Measurements from ENCODE around the gene IQCC.

The IQCC gene

DNA sequence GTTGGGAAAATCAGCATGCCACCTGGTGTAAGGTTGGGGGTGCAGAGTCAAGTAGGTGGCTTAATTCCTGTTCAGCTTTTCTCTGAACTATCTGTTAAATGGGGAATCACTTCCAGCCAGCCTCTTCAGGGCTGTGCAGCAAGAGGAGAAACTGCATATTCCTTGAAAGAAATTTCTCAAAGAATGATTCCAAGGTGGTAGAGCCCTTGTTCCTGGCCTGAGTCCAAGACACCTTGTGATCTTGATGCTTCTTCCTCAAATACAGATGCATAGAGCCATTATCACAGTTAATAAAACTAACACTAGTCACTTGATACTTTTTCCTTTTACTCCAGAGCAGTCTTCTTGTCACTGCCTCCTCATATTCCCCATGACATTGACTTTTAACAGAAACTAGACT is 20.8 kb upstream of the IQCC start:
- peaks cover 32 to 61% of the 10 kb centered on the region in 2 donors for H3K4me1 Mint-ChIP-seq

DNA sequence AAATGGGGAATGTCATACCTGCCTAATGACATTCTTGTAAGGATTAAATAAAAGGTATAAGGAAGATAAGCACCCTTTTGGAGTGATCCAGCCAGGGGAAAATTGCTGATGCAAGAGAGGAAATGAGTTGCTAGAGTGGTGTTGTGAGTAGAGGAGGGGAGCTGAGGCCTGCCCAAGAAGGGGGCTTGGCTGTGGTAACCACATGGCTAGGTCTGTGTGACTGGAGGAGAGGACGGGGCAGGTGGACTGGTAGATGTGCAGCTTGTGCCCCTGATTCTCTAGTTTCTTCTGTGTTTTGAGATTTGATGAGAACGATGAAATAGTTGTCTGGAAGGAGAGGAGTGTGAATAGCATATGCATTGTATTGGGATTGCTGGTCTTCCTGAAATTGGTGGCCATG is 19.4 kb upstream of the IQCC start:
- Mint-ChIP-seq H3K36me3 (peaks cover 47 to 60% of the 10 kb centered on the region in 2 donors), H3K4me1 (peaks cover 26 to 49% of the 10 kb centered on the region in 2 donors), H3K9me3 (no peaks in the 10 kb centered on the region), H3K27ac (no peak overlapping the region), H3K27me3 (no peaks in the 10 kb centered on the region), H3K4me3 (no peak overlapping the region)
- DNase-seq (no peak), ATAC-seq (replicated peaks) (no peak)

More for the DNA sequence above, 20.8 kb upstream of the IQCC start:
- Mint-ChIP-seq H3K27me3 (no peaks in the 10 kb centered on the region), H3K36me3 (peaks cover 53 to 65% of the 10 kb centered on the region in 2 donors), H3K9me3 (no peaks in the 10 kb centered on the region), H3K4me3 (no peak overlapping the region), H3K27ac (no peak overlapping the region)
- ATAC-seq (replicated peaks) (no peak), DNase-seq (no peak)

GRCh38 chr1:32186491-32186890 is 19.0 kb upstream of the IQCC start:
- H3K36me3 Mint-ChIP-seq, result peaks cover 44 to 60% of the 10 kb centered on the region in 2 donors
- no peak overlapping the region for H3K4me3 Mint-ChIP-seq
- H3K9me3 Mint-ChIP-seq, result no peaks in the 10 kb centered on the region
- no peak overlapping the region for H3K27ac Mint-ChIP-seq
- H3K4me1 Mint-ChIP-seq, result peaks cover 22 to 45% of the 10 kb centered on the region in 2 donors
- DNase-seq (no peak), ATAC-seq (replicated peaks) (no peak)
- H3K27me3 Mint-ChIP-seq, result no peaks in the 10 kb centered on the region

GRCh38 chr1:32187850-32188249 is 17.6 kb upstream of the IQCC start:
- Mint-ChIP-seq H3K27ac (no peak overlapping the region), H3K4me3 (no peak overlapping the region), H3K36me3 (peaks cover 53 to 63% of the 10 kb centered on the region in 2 donors), H3K9me3 (no peaks in the 10 kb centered on the region), H3K27me3 (no peaks in the 10 kb centered on the region), H3K4me1 (peaks cover 21 to 35% of the 10 kb centered on the region in 2 donors)
- no peak for DNase-seq
- ATAC-seq (replicated peaks), result no peak

- Mint-ChIP-seq H3K9me3 (no peaks in the 10 kb centered on the region), H3K4me3 (no peak overlapping the region), H3K27ac (peak overlapping the region; percentile 47), H3K27me3 (no peaks in the 10 kb centered on the region), H3K4me1 (peaks cover 17 to 20% of the 10 kb centered on the region in 2 donors), H3K36me3 (peaks cover 59 to 72% of the 10 kb centered on the region in 2 donors)
- DNase-seq, result no peak
- no peak for ATAC-seq (replicated peaks)
Observed at GRCh38 chr1:32192220-32192948, 13.1 kb upstream of the IQCC start.

DNA sequence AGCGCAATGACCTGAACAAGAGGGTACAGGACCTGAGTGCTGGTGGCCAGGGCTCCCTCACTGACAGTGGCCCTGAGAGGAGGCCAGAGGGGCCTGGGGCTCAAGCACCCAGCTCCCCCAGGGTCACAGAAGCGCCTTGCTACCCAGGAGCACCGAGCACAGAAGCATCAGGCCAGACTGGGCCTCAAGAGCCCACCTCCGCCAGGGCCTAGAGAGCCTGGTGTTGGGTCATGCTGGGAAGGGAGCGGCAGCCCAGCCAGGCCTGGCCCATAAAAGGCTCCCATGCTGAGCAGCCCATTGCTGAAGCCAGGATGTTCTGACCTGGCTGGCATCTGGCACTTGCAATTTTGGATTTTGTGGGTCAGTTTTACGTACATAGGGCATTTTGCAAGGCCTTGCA is 10.5 kb upstream of the IQCC start:
- H3K27me3 Mint-ChIP-seq, result no peaks in the 10 kb centered on the region
- H3K27ac Mint-ChIP-seq, result peak overlapping the region; percentile 73
- H3K4me3 Mint-ChIP-seq, result no peak overlapping the region
- no peak for DNase-seq
- H3K4me1 Mint-ChIP-seq, result peaks cover 31 to 39% of the 10 kb centered on the region in 2 donors
- no peak for ATAC-seq (replicated peaks)
- no peaks in the 10 kb centered on the region for H3K9me3 Mint-ChIP-seq
- peaks cover 55 to 67% of the 10 kb centered on the region in 2 donors for H3K36me3 Mint-ChIP-seq

- H3K4me1 Mint-ChIP-seq, result peaks cover 34 to 44% of the 10 kb centered on the region in 2 donors
- H3K27ac Mint-ChIP-seq, result peak overlapping the region; percentile 73
- H3K9me3 Mint-ChIP-seq, result no peaks in the 10 kb centered on the region
- ATAC-seq (replicated peaks), result no peak
- peaks cover 53 to 64% of the 10 kb centered on the region in 2 donors for H3K36me3 Mint-ChIP-seq
- no peaks in the 10 kb centered on the region for H3K27me3 Mint-ChIP-seq
- no peak for DNase-seq
- no peak overlapping the region for H3K4me3 Mint-ChIP-seq
Observed at GRCh38 chr1:32195531-32195930, 9.9 kb upstream of the IQCC start.

DNA sequence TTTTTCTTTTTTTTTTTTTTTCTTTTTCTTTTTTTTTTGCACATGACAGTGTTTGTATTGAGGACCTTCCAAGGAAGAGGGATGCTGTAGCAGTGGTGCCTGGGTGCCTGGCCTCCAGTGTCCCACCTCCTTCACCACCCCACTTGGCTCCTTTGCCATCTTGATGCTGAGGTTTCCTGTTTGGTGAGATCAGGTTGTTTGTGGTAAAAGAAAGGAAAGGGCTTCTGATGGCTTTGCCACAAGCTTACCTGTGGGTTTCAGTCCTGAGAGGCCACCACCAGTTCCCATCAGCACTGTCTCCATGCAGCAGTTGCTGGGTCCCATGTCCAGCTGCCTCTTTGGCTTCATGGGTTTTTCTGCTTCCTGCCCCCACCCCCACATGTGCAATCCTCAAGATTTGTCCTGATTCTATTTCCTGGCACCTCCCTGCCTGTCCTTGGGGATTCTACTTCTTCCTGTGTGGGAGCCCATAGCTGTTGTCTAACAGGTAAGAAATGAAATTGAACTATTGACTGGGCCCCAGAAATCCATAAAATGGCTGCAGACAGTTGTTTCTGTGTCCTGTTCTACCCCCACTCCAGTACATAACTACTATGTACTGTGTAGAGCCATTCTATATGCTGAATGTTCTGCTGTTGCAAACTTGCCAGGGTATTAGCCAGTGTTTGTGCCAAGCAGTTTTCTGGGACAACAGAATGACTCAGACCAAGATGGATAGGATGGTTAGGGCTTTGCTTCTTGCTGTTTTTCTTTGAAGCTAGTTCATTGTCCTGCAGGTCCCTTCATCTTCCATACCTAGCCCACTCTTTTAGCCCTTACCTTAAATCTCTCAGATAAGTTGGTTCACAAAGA is 9.3 kb upstream of the IQCC start:
- Mint-ChIP-seq H3K9me3 (no peaks in the 10 kb centered on the region), H3K27ac (no peak overlapping the region), H3K36me3 (peaks cover 53 to 61% of the 10 kb centered on the region in 2 donors), H3K4me1 (peaks cover 34 to 47% of the 10 kb centered on the region in 2 donors), H3K27me3 (no peaks in the 10 kb centered on the region), H3K4me3 (no peak overlapping the region)
- DNase-seq (no peak), ATAC-seq (replicated peaks) (no peak)

DNA sequence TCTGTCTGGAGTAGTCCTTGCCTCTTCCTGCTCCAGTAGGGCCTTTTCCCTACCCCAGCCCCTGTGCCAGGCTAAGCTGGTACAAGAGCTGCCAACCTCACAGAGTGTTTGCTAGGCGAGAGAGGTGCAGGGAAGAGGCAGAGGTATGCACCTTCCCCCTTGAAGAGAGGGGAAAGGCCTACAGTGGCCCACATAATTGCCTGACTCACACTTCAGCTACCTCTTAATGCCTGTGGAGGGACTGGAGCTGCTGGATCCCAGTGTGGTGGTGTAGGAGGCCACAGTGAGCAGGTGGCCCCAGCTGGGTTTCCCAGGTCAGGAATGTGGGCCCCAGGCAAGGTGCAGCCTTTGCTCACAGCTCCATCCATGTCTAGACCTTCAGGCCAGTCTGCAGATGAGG is 8.4 kb upstream of the IQCC start:
- no peaks in the 10 kb centered on the region for H3K27me3 Mint-ChIP-seq
- no peak overlapping the region for H3K27ac Mint-ChIP-seq
- H3K4me3 Mint-ChIP-seq, result no peak overlapping the region
- H3K9me3 Mint-ChIP-seq, result no peaks in the 10 kb centered on the region
- DNase-seq (no peak), ATAC-seq (replicated peaks) (no peak)
- peaks cover 40 to 51% of the 10 kb centered on the region in 2 donors for H3K4me1 Mint-ChIP-seq
- peaks cover 49 to 58% of the 10 kb centered on the region in 2 donors for H3K36me3 Mint-ChIP-seq

DNA sequence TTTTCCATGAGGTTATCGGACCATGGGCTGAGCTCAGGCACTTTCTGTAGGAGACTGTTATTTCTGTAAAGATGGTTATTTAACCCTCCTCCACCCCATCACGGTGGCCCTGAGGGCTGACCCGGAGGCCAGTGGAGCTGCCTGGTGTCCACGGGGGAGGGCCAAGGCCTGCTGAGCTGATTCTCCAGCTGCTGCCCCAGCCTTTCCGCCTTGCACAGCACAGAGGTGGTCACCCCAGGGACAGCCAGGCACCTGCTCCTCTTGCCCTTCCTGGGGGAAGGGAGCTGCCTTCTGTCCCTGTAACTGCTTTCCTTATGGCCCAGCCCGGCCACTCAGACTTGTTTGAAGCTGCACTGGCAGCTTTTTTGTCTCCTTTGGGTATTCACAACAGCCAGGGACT is 7.6 kb upstream of the IQCC start:
- no peak for ATAC-seq (replicated peaks)
- Mint-ChIP-seq H3K36me3 (peaks cover 47 to 57% of the 10 kb centered on the region in 2 donors), H3K4me1 (peaks cover 44 to 58% of the 10 kb centered on the region in 2 donors), H3K27me3 (no peaks in the 10 kb centered on the region), H3K4me3 (no peak overlapping the region), H3K9me3 (no peaks in the 10 kb centered on the region), H3K27ac (no peak overlapping the region)
- DNase-seq, result no peak

GRCh38 chr1:32198237-32199042 is 7.0 kb upstream of the IQCC start:
- Mint-ChIP-seq H3K4me3 (peak overlapping the region in 1 of 2 donors; percentile 42), H3K36me3 (peaks cover 45 to 53% of the 10 kb centered on the region in 2 donors), H3K9me3 (no peaks in the 10 kb centered on the region), H3K27me3 (no peaks in the 10 kb centered on the region), H3K27ac (peak overlapping the region; percentile 99), H3K4me1 (peaks cover 46 to 63% of the 10 kb centered on the region in 2 donors)
- no peak for ATAC-seq (replicated peaks)
- DNase-seq, result no peak

DNA sequence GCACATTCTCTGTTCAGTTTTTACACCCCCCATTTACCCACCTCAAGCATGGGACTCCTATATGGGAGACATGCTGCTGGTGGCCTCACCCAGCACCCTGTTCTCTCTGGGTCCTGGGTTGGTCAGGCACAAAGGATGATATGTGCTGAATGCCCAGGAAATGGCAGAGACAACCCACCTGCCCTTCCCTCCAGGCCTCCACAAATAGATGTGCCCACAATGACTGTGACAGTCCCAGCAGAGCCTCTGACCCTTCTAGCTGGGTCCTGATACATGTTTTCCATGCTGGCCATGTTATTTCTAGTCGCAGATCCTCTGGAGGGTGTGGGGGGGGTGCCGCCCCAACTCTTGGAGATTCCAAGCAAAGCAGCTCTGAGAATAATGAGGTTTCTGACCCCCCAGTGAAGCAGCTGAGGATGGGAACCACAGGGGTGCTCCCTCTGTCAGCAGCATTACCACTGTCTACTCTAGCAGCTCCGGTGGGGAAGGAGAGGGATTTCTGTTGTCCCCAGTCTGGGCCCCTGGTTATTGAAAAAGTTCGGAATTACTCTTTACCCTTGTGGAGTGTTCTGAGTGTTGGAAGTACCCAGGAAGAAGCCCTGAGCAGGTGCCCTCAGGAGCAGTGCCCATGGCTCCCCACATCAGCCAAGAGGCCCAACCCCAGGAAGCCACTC is 6.3 kb upstream of the IQCC start:
- peak overlapping the region; percentile 83 to 91 for H3K4me3 Mint-ChIP-seq
- DNase-seq (no peak), ATAC-seq (replicated peaks) (no peak)
- peak overlapping the region; percentile 99 for H3K27ac Mint-ChIP-seq
- peaks cover 45 to 53% of the 10 kb centered on the region in 2 donors for H3K36me3 Mint-ChIP-seq
- no peaks in the 10 kb centered on the region for H3K27me3 Mint-ChIP-seq
- H3K4me1 Mint-ChIP-seq, result peaks cover 51 to 70% of the 10 kb centered on the region in 2 donors
- no peaks in the 10 kb centered on the region for H3K9me3 Mint-ChIP-seq

DNA sequence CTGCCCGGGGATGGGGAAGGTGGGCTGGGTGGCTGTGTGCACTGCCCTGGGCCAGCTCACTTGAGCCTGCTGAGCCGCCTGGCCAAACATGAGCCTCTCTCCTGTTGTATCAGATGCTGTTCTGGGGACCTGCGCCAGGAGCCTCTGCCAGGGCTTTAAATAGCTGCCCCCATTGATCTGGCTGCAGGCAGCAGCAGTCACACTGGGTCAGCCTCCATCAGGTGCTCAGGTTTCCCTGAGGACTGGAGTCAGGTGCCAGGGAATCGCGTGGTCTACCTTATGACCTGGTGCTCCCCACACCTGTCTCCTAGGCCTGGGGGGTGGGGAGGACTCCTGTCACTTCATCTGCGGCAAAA is 5.8 kb upstream of the IQCC start:
- peak overlapping the region; percentile 83 to 91 for H3K4me3 Mint-ChIP-seq
- H3K36me3 Mint-ChIP-seq, result peaks cover 46 to 53% of the 10 kb centered on the region in 2 donors
- H3K27ac Mint-ChIP-seq, result peak overlapping the region; percentile 99

More for the DNA sequence above, 5.8 kb upstream of the IQCC start:
- DNase-seq (no peak), ATAC-seq (replicated peaks) (no peak)
- Mint-ChIP-seq H3K9me3 (no peaks in the 10 kb centered on the region), H3K4me1 (peaks cover 54 to 74% of the 10 kb centered on the region in 2 donors), H3K27me3 (no peaks in the 10 kb centered on the region)

All from stimulated activated naive B cell treated with anti-CD40 and anti-IgM and Interleukin-4, amounts not matched to agents 10 μg/mL and 1 μg/mL and 100 μg/mL, for 72 hours (primary cell).